Neutrophil (primary cell): Measurements from ENCODE around the gene PDGFD.

Experiments used
- H3K27ac ChIP-seq: fragments of 200-600 bp; sonication (generic); 2 replicates; pipeline ENCODE4 v1.5.1; 2016; ENCODE audit warnings: mild to moderate bottlenecking, moderate library complexity
- H3K27me3 ChIP-seq: fragments of 200-600 bp; sonication (generic); 2 replicates; pipeline ENCODE4 v1.6.0; 2016; ENCODE audit warnings: mild to moderate bottlenecking
- H3K36me3 ChIP-seq: fragments of 200-600 bp; sonication (generic); 2 replicates; pipeline ENCODE4 v1.5.1; 2017
- H3K4me1 ChIP-seq, 2 experiments: fragments of 200-600 bp in 1 of 2; sonication (generic) in 1 of 2; 1 replicate in 1 of 2; 2 replicates in 1 of 2; pipeline versions ENCODE4 v1.5.1 to v1.6.1; 2013 to 2016; ENCODE audit warnings: low read depth in 1 of 2, low read length in 1 of 2, mild to moderate bottlenecking in 1 of 2, moderate library complexity in 1 of 2; ENCODE audit not compliant: control insufficient read depth in 1 of 2, insufficient read depth in 1 of 2
- H3K4me3 ChIP-seq, 2 experiments: fragments of 200-600 bp in 1 of 2; sonication (generic) in 1 of 2; 1 replicate in 1 of 2; 2 replicates in 1 of 2; pipeline ENCODE4 v1.5.1; 2013 to 2016; ENCODE audit warnings: low read depth in 1 of 2, low read length in 1 of 2, mild to moderate bottlenecking in 1 of 2, moderate library complexity in 1 of 2
- H3K9me3 ChIP-seq: fragments of 200-600 bp; sonication (generic); 2 replicates; pipeline ENCODE4 v1.5.1; 2016
- CTCF ChIP-seq: fragments of 200-600 bp; sonication (generic); IDR thresholded peaks from 2 replicates; pipeline ENCODE4 v1.5.1; 2016; ENCODE audit warnings: antibody characterized with exemption

The PDGFD gene

GRCh38 chr11:103893371-103893770, 270.6 kb downstream of the PDGFD start:
- no peak overlapping the region for H3K4me3 ChIP-seq
- H3K4me1 ChIP-seq = no peaks in the 10 kb centered on the region
- no peaks in the 10 kb centered on the region for H3K9me3 ChIP-seq
- no peaks in the 10 kb centered on the region for H3K36me3 ChIP-seq
- no peak for TF ChIP-seq CTCF
- no peak overlapping the region for H3K27ac ChIP-seq
- peaks cover 6% of the 10 kb centered on the region for H3K27me3 ChIP-seq

GRCh38 chr11:103892603-103893002, 271.3 kb downstream of the PDGFD start:
- no peak overlapping the region for H3K4me3 ChIP-seq
- no peak for TF ChIP-seq CTCF

GRCh38 chr11:103890654-103891053, 273.3 kb downstream of the PDGFD start:
- Histone ChIP-seq H3K27ac (no peak overlapping the region), H3K27me3 (peaks cover 31% of the 10 kb centered on the region), H3K4me3 (no peak overlapping the region), H3K4me1 (no peaks in the 10 kb centered on the region), H3K36me3 (no peaks in the 10 kb centered on the region), H3K9me3 (no peaks in the 10 kb centered on the region)
- TF ChIP-seq CTCF = no peak

More at GRCh38 chr11:103892603-103893002, 271.3 kb downstream of the PDGFD start:
- H3K4me1 ChIP-seq = no peaks in the 10 kb centered on the region
- no peaks in the 10 kb centered on the region for H3K36me3 ChIP-seq
- H3K27ac ChIP-seq = no peak overlapping the region
- no peaks in the 10 kb centered on the region for H3K9me3 ChIP-seq
- peaks cover 13% of the 10 kb centered on the region for H3K27me3 ChIP-seq

GRCh38 chr11:103889679-103890078, 274.3 kb downstream of the PDGFD start:
- H3K4me3 ChIP-seq = no peak overlapping the region
- H3K4me1 ChIP-seq = no peaks in the 10 kb centered on the region
- no peaks in the 10 kb centered on the region for H3K36me3 ChIP-seq
- H3K9me3 ChIP-seq = no peaks in the 10 kb centered on the region
- peaks cover 41% of the 10 kb centered on the region for H3K27me3 ChIP-seq
- TF ChIP-seq CTCF = no peak
- no peak overlapping the region for H3K27ac ChIP-seq

- no peaks in the 10 kb centered on the region for H3K36me3 ChIP-seq
- H3K27me3 ChIP-seq = peaks cover 44% of the 10 kb centered on the region
- no peaks in the 10 kb centered on the region for H3K9me3 ChIP-seq
- H3K27ac ChIP-seq = no peak overlapping the region
- no peak for TF ChIP-seq CTCF
- no peaks in the 10 kb centered on the region for H3K4me1 ChIP-seq
- no peak overlapping the region for H3K4me3 ChIP-seq
Observed at GRCh38 chr11:103888541-103888951, 275.4 kb downstream of the PDGFD start.
